Heart left ventricle (tissue), 13 donors: ENCODE measurements around the gene DNAJC6.

ENCODE experiments used
- POLR2A ChIP-seq, 2 donors: fragments of 450-650 bp; IDR thresholded peaks; one replicate each; pipeline ENCODE4 v1.6.1; 2017; ENCODE audit warnings: antibody characterized with exemption in 2 of 2, mild to moderate bottlenecking in 2 of 2, moderate library complexity in 2 of 2
- TF ChIP-seq, protein P1 (sequence below), 12 donors: fragments of 200-600 bp; sonication (generic) in 4 of 12; IDR thresholded peaks; one replicate each; pipeline versions ENCODE4 v1.5.0 to v1.8.0; 2018 to 2022; ENCODE audit warnings: antibody characterized with exemption in 12 of 12, mild to moderate bottlenecking in 5 of 12
- donor health status: ischemic (EF 13 %, LVEDD 7.1; RV severe dilation, severe dysfunction).
- donor health status: DM: no; HTN: yes; CAD: no.
- donor health status: DM: no; HTN: no; CAD: no.
- donor health status: ischemic (EF 25% LVEDD 6.9; RV normal size, moderate dysfunction).
- donor health status: ischemic (EF 25% LVEDD 5.7; RV mildly dilated, moderate dysfunction).
- donor health status: ischemic (EF 35%, LVEDD 5.7; RV mildly dilated, moderate dysfunction).
- donor health status: nonischemic (EF 11% LVEDD 7.7; RV severe dilation, severe dysfunction).
- donor health status: DM: yes; HTN: yes; CAD: no.
- donor health status: PGD.
- donor health status: ischemic (EF 29% LVEDD 5.4; RV normal size, mild dysfunction).
- donor health status: nonischemic (EF 23%, LVEDD 6.1; RV moderate dilation, normal function).

DNA sequence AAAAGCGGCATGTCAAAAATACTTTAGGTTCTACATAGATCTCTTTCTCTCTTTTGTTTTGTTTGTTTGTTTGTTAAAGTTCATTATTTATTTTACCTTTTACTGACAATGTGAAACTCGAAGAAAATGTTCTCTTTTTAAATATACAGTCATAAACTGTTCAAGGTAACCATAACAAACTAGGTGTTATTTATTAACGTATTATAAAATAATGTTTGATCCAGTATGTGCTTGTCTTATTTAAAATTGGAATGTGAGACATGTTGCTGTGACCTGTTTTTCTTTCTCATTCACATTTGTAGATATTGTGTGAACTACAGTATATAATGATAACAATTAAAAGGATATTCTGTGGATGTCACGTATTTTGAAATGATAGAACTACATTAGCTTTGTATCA is 105.2 kb downstream of the DNAJC6 start:
- TF ChIP-seq, protein P1, sequence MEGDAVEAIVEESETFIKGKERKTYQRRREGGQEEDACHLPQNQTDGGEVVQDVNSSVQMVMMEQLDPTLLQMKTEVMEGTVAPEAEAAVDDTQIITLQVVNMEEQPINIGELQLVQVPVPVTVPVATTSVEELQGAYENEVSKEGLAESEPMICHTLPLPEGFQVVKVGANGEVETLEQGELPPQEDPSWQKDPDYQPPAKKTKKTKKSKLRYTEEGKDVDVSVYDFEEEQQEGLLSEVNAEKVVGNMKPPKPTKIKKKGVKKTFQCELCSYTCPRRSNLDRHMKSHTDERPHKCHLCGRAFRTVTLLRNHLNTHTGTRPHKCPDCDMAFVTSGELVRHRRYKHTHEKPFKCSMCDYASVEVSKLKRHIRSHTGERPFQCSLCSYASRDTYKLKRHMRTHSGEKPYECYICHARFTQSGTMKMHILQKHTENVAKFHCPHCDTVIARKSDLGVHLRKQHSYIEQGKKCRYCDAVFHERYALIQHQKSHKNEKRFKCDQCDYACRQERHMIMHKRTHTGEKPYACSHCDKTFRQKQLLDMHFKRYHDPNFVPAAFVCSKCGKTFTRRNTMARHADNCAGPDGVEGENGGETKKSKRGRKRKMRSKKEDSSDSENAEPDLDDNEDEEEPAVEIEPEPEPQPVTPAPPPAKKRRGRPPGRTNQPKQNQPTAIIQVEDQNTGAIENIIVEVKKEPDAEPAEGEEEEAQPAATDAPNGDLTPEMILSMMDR (IDR thresholded peaks at IDR 0.05): no peak
- TF ChIP-seq POLR2A (IDR thresholded peaks at IDR 0.05): no peak
